Measurements from ENCODE around the gene GGTLC1. TPM values are rescaled to one million over a fixed set of nuclear protein-coding genes. Genes with fewer than 3 reads are reported as not detected.

GGTLC1 gene
- total and polyA plus RNA-seq, 11 donors: not detected

GRCh38 chr20:24002896-24003295 is 14.3 kb upstream of the GGTLC1 start:
- H3K27ac ChIP-seq: no peak overlapping the region
- TF ChIP-seq POLR2A (IDR thresholded peaks at IDR 0.05) (no peak), CTCF (IDR thresholded peaks at IDR 0.05) (no peak)
- ATAC-seq: no peak
- peaks cover 0 to 4% (median 0%) of the 10 kb centered on the region in 12 donors for H3K4me1 ChIP-seq
- no peak overlapping the region for H3K4me3 ChIP-seq
- H3K9me3 ChIP-seq: no peaks in the 10 kb centered on the region
- DNase-seq: no peak
- WGBS, 4 donors: 89 to 96% (median 94%) methylated on average over 13 of the region's 13 CpGs
- H3K27me3 ChIP-seq: peaks cover 0 to 37% (median 7%) of the 10 kb centered on the region in 9 donors
- intact Hi-C loops (cut with DNase I): no loop called here
- no peaks in the 10 kb centered on the region for H3K36me3 ChIP-seq

- 78 to 86% (median 83%) methylated on average over 7 of the region's 7 CpGs for WGBS, 4 donors
- no peak for TF ChIP-seq CTCF (IDR thresholded peaks at IDR 0.05)
- no peaks in the 10 kb centered on the region for H3K4me1 ChIP-seq
- no peak for ATAC-seq
- no peak overlapping the region for H3K4me3 ChIP-seq
- H3K9me3 ChIP-seq: no peaks in the 10 kb centered on the region
- H3K36me3 ChIP-seq: no peaks in the 10 kb centered on the region
- DNase-seq: no peak
- no peak overlapping the region for H3K27ac ChIP-seq
- intact Hi-C loops (cut with DNase I): no loop called here
- peaks cover 0 to 37% (median 7%) of the 10 kb centered on the region in 9 donors for H3K27me3 ChIP-seq
Observed at GRCh38 chr20:24001712-24002405, 13.3 kb upstream of the GGTLC1 start.

GRCh38 chr20:23998844-23999243 is 10.3 kb upstream of the GGTLC1 start:
- DNase-seq (no peak), ATAC-seq (no peak)
- no peak overlapping the region for H3K27ac ChIP-seq
- H3K36me3 ChIP-seq: no peaks in the 10 kb centered on the region
- peaks cover 0 to 37% (median 7%) of the 10 kb centered on the region in 9 donors for H3K27me3 ChIP-seq
- TF ChIP-seq CTCF (IDR thresholded peaks at IDR 0.05) (no peak), POLR2A (IDR thresholded peaks at IDR 0.05) (no peak)
- intact Hi-C loops (cut with DNase I): loop anchor here (5.0 to 10.0 kb wide), 6 partner anchors 62 to 334 kb away; no protein-coding TSS in a partner anchor
- no peak overlapping the region for H3K4me3 ChIP-seq
- no peaks in the 10 kb centered on the region for H3K9me3 ChIP-seq
- no peaks in the 10 kb centered on the region for H3K4me1 ChIP-seq
- 73 to 83% (median 79%) methylated on average over 4 of the region's 4 CpGs for WGBS, 4 donors

- TF ChIP-seq CTCF (IDR thresholded peaks at IDR 0.05): no peak
- no peak for TF ChIP-seq POLR2A (IDR thresholded peaks at IDR 0.05)
- WGBS, 4 donors: 83 to 91% (median 88%) methylated on average over 8 of the region's 8 CpGs
- H3K36me3 ChIP-seq: no peaks in the 10 kb centered on the region
- H3K27ac ChIP-seq: no peak overlapping the region
- no peak for ATAC-seq
- H3K9me3 ChIP-seq: no peaks in the 10 kb centered on the region
- intact Hi-C loops (cut with DNase I): loop anchor here (5.0 to 10.0 kb wide), 6 partner anchors 61 to 334 kb away; no protein-coding TSS in a partner anchor
- no peak overlapping the region for H3K4me3 ChIP-seq
- peaks cover 0 to 37% (median 7%) of the 10 kb centered on the region in 9 donors for H3K27me3 ChIP-seq
- DNase-seq: no peak
- H3K4me1 ChIP-seq: no peaks in the 10 kb centered on the region
Observed at GRCh38 chr20:23998392-23998791, 9.8 kb upstream of the GGTLC1 start.

Data from heart left ventricle (tissue), 16 donors.